ENCODE data around the gene CDHR1.
"Not testable (repeated sequence)": the region's sequence is repeated elsewhere in the genome, so short reads cannot be mapped to it uniquely, and the experiment has no call there.

CDHR1 gene

GRCh38 chr10:84175436-84175835 lies 18.9 kb upstream of the CDHR1 start:
- no peak for DNase-seq

- no peak for DNase-seq
Measured at GRCh38 chr10:84176351-84176750, 18.0 kb upstream of the CDHR1 start.

- no peak for DNase-seq
Measured at GRCh38 chr10:84176836-84177474, 17.4 kb upstream of the CDHR1 start.

DNA sequence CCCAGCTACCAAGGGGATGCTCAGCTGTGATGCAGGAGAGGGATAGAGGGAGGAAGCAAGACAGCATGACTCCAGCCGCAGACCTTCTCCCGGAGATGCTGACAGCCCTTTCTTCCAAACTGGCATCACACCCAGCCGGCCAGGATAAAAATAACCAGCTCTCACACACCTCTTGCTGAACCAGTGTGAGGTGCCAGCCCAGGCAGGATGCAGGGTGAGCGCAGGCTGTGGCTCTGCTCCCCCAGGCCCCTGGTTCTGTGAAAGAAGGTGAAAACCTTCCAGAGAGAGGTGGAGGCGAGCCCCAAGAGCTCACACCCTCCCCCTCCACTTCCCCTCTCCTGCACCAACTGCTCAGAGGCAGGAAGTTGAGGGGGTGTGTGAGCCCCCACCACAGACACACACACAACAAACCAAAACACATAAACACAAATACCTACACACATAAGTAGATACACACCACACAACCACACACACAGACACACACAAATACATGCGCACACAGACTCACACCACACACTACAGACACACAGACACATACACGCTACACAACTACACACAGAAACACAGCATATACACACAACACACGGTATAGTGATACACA lies 16.7 kb upstream of the CDHR1 start:
- no peak for DNase-seq

DNA sequence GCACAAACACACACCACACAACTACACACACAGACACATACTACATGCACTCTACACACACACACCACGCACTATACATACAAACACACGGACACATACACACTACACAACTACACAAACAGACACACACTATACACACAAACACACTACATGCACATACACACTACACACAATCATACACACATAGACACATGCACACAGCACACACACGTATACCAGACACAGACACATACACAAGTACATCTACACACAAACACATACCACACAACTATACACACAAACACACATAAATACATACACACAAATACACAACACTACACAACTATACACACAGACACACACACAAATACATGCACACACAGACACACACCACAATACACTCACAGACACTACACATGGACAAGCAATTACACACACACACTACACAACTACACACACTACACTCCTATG lies 16.2 kb upstream of the CDHR1 start:
- no peak for DNase-seq

GRCh38 chr10:84179059-84179710 lies 15.2 kb upstream of the CDHR1 start:
- peak; percentile 96 for DNase-seq

DNA sequence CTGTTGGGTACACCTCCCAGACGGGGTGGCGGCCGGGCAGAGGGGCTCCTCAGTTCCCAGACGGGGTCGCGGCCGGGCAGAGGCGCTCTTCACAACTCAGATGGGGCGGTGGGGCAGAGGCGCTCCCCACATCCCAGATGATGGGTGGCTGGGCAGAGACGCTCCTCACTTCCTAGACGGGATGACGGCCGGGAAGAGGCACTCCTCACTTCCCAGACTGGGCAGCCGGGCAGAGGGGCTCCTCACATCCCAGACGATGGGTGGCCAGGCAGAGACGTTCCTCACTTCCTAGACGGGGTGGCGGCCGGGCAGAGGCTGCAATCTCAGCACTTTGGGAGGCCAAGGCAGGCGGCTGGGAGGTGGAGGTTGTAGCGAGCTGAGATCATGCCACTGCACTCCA lies 14.0 kb upstream of the CDHR1 start:
- DNase-seq = not testable (repeated sequence)

- DNase-seq = no peak
Measured at GRCh38 chr10:84181631-84182030, 12.7 kb upstream of the CDHR1 start.

DNA sequence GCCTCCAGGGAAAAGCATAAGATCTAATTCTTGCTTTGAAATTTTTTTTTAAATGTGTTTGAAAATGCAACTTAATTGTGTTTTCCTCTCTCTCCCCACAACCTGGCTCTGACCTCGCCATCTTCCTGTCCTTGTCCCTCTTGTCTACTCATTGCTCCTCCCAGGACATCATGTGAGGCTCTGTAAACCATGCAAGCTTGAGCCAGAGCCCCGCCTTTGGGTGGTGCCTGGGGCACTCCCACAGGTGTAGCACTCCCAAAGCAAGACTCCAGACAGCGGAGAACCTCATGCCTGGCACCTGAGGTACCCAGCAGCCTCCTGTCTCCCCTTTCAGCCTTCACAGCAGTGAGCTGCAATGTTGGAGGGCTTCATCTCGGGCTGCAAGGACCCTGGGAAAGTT lies 9.8 kb upstream of the CDHR1 start:
- DNase-seq = no peak

DNA sequence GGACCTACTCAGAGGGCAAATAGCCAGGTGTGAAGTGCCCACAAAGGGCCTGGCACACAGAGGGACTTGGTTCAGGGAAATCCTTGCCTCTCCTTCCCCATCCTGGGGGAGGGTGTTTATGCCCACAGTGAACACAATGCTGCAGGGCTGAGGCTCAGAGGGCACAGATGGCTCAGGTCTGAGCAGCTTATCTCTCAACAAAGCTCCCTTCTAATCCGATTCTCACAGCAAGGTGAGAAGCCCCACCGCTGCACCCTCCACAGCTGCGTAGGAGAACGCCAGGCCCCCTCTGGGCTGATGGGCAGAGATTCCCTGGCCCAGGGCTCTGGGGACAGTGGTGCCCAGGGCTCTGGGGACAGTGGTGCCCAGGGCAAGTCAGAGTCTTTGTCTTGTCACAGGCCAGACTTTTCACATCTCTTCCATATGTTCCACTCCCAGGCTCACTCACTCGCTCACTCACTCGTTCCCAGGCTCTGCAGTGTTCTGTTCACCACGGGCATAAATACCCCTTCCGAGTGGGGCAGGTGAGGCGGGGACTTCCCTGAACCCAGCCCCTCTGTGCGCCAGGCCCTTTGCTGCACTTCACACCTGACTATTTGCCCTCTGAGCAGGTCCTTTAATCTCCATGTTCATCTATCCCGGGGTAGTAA lies 8.7 kb upstream of the CDHR1 start:
- DNase-seq = peak; percentile 30

GRCh38 chr10:84188815-84189214 lies 5.5 kb upstream of the CDHR1 start:
- DNase-seq = no peak

DNA sequence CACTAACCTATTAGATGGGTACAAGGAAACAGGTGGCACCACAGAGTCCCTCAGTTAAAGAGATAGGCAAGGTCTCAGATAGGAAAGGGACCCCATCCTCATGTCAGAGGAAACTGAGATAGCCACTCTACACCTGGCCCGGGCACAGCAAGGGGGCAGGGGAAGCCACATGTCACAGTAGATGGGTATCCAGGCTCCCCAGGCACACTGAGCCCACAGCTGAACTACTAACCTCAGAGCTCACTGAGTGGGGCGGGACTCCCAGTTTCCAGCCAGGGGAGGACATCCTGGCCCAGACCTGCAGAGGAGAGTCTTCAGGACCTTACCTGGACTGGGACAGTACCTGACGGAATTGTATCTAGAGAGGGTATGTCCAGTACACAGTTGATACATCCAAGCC lies 3.7 kb upstream of the CDHR1 start:
- no peak for DNase-seq

- DNase-seq = no peak
Measured at GRCh38 chr10:84191106-84191505, 3.2 kb upstream of the CDHR1 start.

DNA sequence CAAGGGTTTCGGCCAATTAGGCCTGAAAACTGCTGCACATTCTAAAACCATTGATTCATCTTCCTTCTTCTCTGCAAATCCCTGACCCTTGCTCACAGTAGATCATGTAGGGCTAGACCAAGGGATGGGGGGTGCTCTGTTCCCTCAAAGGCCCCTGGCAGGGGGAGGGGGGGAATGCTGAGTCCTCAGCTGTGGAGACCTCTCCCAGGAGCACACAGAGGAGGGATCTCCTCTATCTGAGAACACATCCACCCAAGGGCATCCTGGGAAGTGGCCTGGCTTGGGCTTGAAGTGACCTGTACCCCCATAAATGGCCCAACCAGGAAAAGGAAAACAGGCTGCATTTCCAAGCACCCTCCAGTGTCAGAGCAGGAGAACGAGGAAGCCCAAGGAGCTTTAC lies 1.0 kb upstream of the CDHR1 start:
- DNase-seq = no peak

DNA sequence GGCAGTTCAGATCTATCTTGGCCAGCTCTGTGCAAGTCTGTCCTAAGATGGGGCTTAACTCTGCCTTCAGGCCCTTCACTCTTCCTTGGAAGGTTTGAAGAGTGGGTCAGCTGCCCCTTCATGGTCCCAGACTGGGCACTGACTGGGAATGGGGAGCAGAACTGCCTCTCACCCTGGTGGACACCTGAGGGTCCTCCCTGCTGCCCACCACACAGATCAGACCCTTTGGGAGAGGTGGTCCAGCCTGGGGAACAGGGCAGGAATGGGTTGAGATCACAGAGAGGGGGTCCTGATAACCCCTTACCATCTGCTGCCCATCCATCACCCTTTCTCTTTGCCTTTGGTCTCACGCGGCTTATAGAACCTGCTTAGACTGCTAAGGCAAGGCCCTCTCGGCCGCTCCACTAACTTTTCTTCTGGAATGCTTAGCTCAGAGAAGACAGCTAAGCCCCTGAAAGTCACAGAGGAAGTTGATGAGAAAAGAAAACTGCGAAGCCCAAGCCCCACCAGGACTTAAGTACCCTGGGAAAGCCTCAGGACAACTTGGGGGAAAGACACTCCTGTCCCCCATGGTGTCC lies 402 bp upstream of the CDHR1 start:
- DNase-seq = no peak

- DNase-seq = no peak
Measured at GRCh38 chr10:84195044-84195830, 900 bp downstream of the CDHR1 start.

- no peak for DNase-seq
Measured at GRCh38 chr10:84196083-84196482, 1.7 kb downstream of the CDHR1 start.

DNA sequence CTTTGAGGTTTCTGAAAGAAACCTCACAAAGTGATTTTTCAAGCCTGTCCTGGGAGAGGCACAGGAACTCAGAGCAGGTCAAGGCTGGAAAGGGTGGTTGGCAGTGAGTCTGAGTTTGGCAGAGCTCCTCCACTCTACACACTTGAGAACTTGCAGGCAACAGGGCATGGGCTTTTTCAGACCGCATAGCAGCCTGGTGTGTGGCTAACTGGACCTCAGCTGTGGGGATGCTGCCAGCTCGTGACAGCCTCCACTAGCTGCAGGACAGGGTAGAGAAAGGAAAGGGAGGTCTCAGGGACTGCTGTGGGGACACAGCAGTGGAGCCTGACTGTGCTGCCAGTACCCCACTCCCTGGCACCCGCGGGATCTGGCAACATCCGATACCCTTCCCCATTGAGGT lies 2.6 kb downstream of the CDHR1 start:
- DNase-seq = no peak

- DNase-seq = no peak
Measured at GRCh38 chr10:84197643-84198042, 3.3 kb downstream of the CDHR1 start.

DNA sequence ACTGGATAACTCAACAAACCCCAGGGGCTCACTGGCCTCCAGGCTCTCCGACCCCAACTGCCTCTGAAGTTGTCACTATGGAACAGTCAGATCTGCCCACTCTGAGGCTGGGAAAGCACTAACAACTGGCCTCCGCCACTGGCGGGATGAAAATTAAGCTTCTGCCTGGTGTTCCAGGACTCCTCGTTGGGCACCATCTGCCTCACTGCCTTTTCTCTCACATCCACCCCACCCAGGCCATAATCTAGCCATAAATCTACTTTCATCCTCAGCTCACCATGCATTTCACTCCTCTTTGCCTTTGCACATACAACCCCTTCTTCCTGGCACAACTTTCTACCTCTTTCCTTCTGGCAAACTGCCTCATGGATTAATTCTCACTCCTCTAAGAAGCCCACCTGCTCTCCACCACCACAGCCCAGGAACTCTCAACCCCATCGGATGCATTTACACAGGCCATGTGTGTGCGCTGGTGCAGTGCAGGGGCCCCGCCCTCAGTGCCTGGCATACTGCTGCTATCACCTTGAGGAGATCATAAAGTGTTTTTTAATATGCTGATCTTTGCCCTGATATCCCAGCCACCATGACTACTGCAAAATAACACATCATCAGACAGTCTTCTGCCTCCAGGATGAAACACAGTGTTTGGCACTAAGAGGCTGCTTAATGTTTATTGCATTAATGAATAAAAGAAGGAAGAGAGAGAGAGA lies 4.0 kb downstream of the CDHR1 start:
- DNase-seq = no peak

DNA sequence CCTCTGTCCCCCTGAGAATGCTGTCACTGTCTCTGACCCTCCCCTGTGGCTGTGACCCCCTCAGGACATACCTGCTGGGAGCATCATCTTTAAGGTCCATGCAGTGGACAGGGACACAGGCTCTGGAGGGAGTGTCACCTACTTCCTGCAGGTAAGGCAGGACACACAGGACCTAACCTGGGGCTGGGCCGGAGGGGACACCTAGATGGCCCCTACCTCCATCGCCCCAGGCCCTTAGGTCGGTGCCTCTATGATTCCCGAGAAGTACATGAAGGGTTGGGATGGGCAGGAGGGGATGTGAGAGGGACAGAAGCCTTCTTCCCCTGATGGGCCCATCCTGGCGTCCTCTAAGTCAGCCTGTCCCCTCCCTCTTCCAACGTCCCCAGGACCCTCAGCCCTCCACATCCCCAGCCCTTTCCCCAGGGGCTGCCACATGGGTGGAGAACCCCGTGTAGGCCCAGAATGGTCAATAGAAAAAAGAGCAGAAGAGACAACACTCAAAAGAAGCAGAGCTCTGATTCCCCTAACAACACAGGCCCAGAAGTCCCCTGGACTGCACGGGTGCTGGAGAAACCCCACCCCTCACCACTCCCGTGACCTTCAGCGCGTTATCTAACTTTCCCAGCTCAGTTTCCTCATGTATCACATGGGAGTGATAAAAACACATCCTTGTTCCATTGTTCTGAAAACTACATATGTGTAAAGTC lies 6.4 kb downstream of the CDHR1 start:
- no peak for DNase-seq

GRCh38 chr10:84201244-84201606 lies 6.9 kb downstream of the CDHR1 start:
- DNase-seq = no peak
